Fibroblast of skin of left biceps (primary cell): Measurements from ENCODE around the gene MDK.

Experiments
- DNase-seq, 2 experiments: peaks; one replicate each; pipeline ENCODE4 v3.0.0-alpha.2; 2013; ENCODE audit warnings: low read depth in 2 of 2

MDK gene

GRCh38 chr11:46382646-46383403, 1.4 kb downstream of the MDK start:
- DNase-seq: no peak

GRCh38 chr11:46383404-46383758, 1.9 kb downstream of the MDK start:
- no peak for DNase-seq

- no peak for DNase-seq
Observed at GRCh38 chr11:46383974-46384701, 2.7 kb downstream of the MDK start.

GRCh38 chr11:46385169-46386004, 3.9 kb downstream of the MDK start:
- no peak for DNase-seq

- DNase-seq: no peak
Observed at GRCh38 chr11:46386005-46386578, 4.6 kb downstream of the MDK start.

GRCh38 chr11:46386674-46387073, 5.2 kb downstream of the MDK start:
- no peak for DNase-seq

- no peak for DNase-seq
Observed at GRCh38 chr11:46387456-46387855, 6.0 kb downstream of the MDK start.

- no peak for DNase-seq
Observed at GRCh38 chr11:46387919-46388618, 6.6 kb downstream of the MDK start.

- no peak for DNase-seq
Observed at GRCh38 chr11:46388619-46389449, 7.4 kb downstream of the MDK start.

GRCh38 chr11:46389450-46390330, 8.2 kb downstream of the MDK start:
- no peak for DNase-seq

- no peak for DNase-seq
Observed at GRCh38 chr11:46390331-46391171, 9.1 kb downstream of the MDK start.

- no peak for DNase-seq
Observed at GRCh38 chr11:46391186-46391577, 9.7 kb downstream of the MDK start.

GRCh38 chr11:46391578-46392420, 10.3 kb downstream of the MDK start, which contains the start of gene CHRM4:
CHRM4 (minus strand) TSS chr11:46391776; CDS start chr11:46386557, 5,219 bp downstream.
- no peak for DNase-seq

GRCh38 chr11:46392421-46393230, 11.2 kb downstream of the MDK start:
- DNase-seq: peak in 1 of 2 experiments; percentile 28

GRCh38 chr11:46393231-46393616, 11.8 kb downstream of the MDK start:
- no peak for DNase-seq

- DNase-seq: no peak
Observed at GRCh38 chr11:46393759-46394158, 12.3 kb downstream of the MDK start.

GRCh38 chr11:46397526-46397925, 16.1 kb downstream of the MDK start:
- no peak for DNase-seq
